GM21423 (cell line): ENCODE measurements around the gene FCHSD2.
"Not testable (repeated sequence)": the region's sequence is repeated elsewhere in the genome, so short reads cannot be mapped to it uniquely, and the experiment has no call there.

Source experiments
- ATAC-seq: cut with Tn5 transposase; IDR thresholded peaks from one replicate; pipeline ENCODE4 v1.9.1; 2021; ENCODE audit warnings: mild to moderate bottlenecking, moderate library complexity; ENCODE audit not compliant: unreplicated experiment

The FCHSD2 gene

GRCh38 chr11:72811686-72812085 lies 330.4 kb downstream of the FCHSD2 start:
- ATAC-seq, result not testable (repeated sequence)

- no peak for ATAC-seq
Measured at GRCh38 chr11:72808331-72808798, 333.8 kb downstream of the FCHSD2 start.

- no peak for ATAC-seq
Measured at GRCh38 chr11:72807792-72808191, 334.3 kb downstream of the FCHSD2 start.

GRCh38 chr11:72807021-72807693 lies 335.0 kb downstream of the FCHSD2 start:
- ATAC-seq, result no peak

- not testable (repeated sequence) for ATAC-seq
Measured at GRCh38 chr11:72806378-72806777, 335.7 kb downstream of the FCHSD2 start.

GRCh38 chr11:72805216-72805615 lies 336.9 kb downstream of the FCHSD2 start:
- ATAC-seq, result no peak

GRCh38 chr11:72802822-72803221 lies 339.3 kb downstream of the FCHSD2 start:
- ATAC-seq, result no peak

GRCh38 chr11:72799441-72799840 lies 342.7 kb downstream of the FCHSD2 start:
- ATAC-seq, result no peak

GRCh38 chr11:72798361-72798760 lies 343.8 kb downstream of the FCHSD2 start:
- no peak for ATAC-seq

GRCh38 chr11:72793425-72794367 lies 348.4 kb downstream of the FCHSD2 start, which contains the start of gene STARD10:
STARD10 (minus strand) TSS chr11:72794047; CDS start chr11:72781181, 12,866 bp downstream.
- peak; percentile 87 for ATAC-seq

- no peak for ATAC-seq
Measured at GRCh38 chr11:72793076-72793424, 349.1 kb downstream of the FCHSD2 start.

GRCh38 chr11:72792437-72793021 lies 349.6 kb downstream of the FCHSD2 start:
- ATAC-seq, result no peak

GRCh38 chr11:72791228-72791627 lies 350.9 kb downstream of the FCHSD2 start:
- ATAC-seq, result not testable (repeated sequence)

- no peak for ATAC-seq
Measured at GRCh38 chr11:72789493-72790131, 352.5 kb downstream of the FCHSD2 start.

GRCh38 chr11:72788241-72788640 lies 353.9 kb downstream of the FCHSD2 start:
- no peak for ATAC-seq

- no peak for ATAC-seq
Measured at GRCh38 chr11:72787216-72788104, 354.7 kb downstream of the FCHSD2 start.
